Fibroblast of lung (primary cell): ENCODE results near the gene ANTXRL. TPM values are rescaled to one million over a fixed set of nuclear protein-coding genes. Genes with fewer than 3 reads are reported as not detected.
"Not testable (repeated sequence)": the region's sequence is repeated elsewhere in the genome, so short reads cannot be mapped to it uniquely, and the experiment has no call there.

Experiments used
- DNase-seq, 2 donors: peaks; one replicate each; pipeline versions ENCODE4 v3.0.0 to v3.0.0-alpha.2; 2010; ENCODE audit warnings: low read depth in 2 of 2
- H2AFZ ChIP-seq: 2 replicates; pipeline ENCODE4 v1.5.1; 2012; ENCODE audit warnings: low read length, control low read depth, inconsistent platforms
- H3K27ac ChIP-seq: 2 replicates; pipeline ENCODE4 v1.5.1; 2011; ENCODE audit warnings: low read length, control low read depth; ENCODE audit not compliant: insufficient read depth
- H3K27me3 ChIP-seq: 2 replicates; pipeline ENCODE4 v1.5.1; 2011; ENCODE audit warnings: mild to moderate bottlenecking, low read length; ENCODE audit not compliant: control insufficient read depth, insufficient read depth
- H3K36me3 ChIP-seq: 2 replicates; pipeline ENCODE4 v1.5.1; 2011; ENCODE audit warnings: low read length; ENCODE audit not compliant: control insufficient read depth, insufficient read depth
- H3K4me1 ChIP-seq: 2 replicates; pipeline ENCODE4 v1.5.1; 2011; ENCODE audit warnings: low read length; ENCODE audit not compliant: control insufficient read depth, insufficient read depth; ENCODE audit errors: extremely low read depth
- H3K4me2 ChIP-seq: 2 replicates; pipeline ENCODE4 v1.5.1; 2011; ENCODE audit warnings: low read length, control low read depth; ENCODE audit not compliant: insufficient read depth; ENCODE audit errors: extremely low read depth
- H3K4me3 ChIP-seq, 4 experiments: fragments of 200-600 bp in 1 of 4; sonication (generic) in 1 of 4; replicated peaks in 1 of 4; 2 replicates each; pipeline ENCODE4 v1.5.1; 2011 to 2016; ENCODE audit warnings: low read length in 4 of 4, low read depth in 3 of 4, mild to moderate bottlenecking in 3 of 4, control low read depth in 2 of 4, inconsistent platforms in 1 of 4, mixed read lengths in 1 of 4; ENCODE audit not compliant: insufficient read depth in 1 of 4; ENCODE audit errors: control extremely low read depth in 1 of 4
- H3K79me2 ChIP-seq: 2 replicates; pipeline ENCODE4 v1.5.1; 2012; ENCODE audit warnings: mild to moderate bottlenecking, low read length, inconsistent platforms; ENCODE audit not compliant: control insufficient read depth, insufficient read depth
- H3K9ac ChIP-seq: 2 replicates; pipeline ENCODE4 v1.5.1; 2011; ENCODE audit warnings: mild to moderate bottlenecking, low read length, control low read depth; ENCODE audit not compliant: insufficient read depth
- H3K9me3 ChIP-seq: 2 replicates; pipeline ENCODE4 v1.5.1; 2012; ENCODE audit warnings: low read depth, low read length; ENCODE audit not compliant: control insufficient read depth, insufficient read depth
- H4K20me1 ChIP-seq: 2 replicates; pipeline ENCODE4 v1.5.1; 2011; ENCODE audit warnings: low read length; ENCODE audit not compliant: control insufficient read depth, insufficient read depth; ENCODE audit errors: extremely low read depth
- EZH2 ChIP-seq: IDR thresholded peaks from 2 replicates; pipeline ENCODE4 v1.5.1; 2012; ENCODE audit warnings: low read length, control low read depth, mild to moderate bottlenecking; ENCODE audit errors: missing control alignments
- polyA plus RNA-seq, 2 donors: library from polyadenylated mRNA; depleted of rRNA in 1 of 2; stranded (reverse) in 1 of 2; unstranded in 1 of 2; fragments of >200 nt; gene quantifications; 2 replicates each; pipeline ENCODE4 v1.2.1, GENCODE V29; 2011 to 2012; ENCODE audit warnings: missing spikeins in 1 of 2
- total RNA-seq: library from RNA; depleted of rRNA; stranded (reverse); fragments of >200 nt; gene quantifications from 2 replicates; pipeline ENCODE4 v1.2.1, GENCODE V29; 2014
- TF ChIP-seq, protein P1 (sequence below), 2 donors: IDR thresholded peaks in 1 of 2; conservative IDR thresholded peaks in 1 of 2; 1 replicate in 1 of 2; 2 replicates in 1 of 2; pipeline ENCODE4 v1.5.1; 2011 to 2012; ENCODE audit warnings: low read length in 2 of 2, control low read depth in 1 of 2, inconsistent platforms in 1 of 2, low read depth in 1 of 2, mild to moderate bottlenecking in 1 of 2

ANTXRL gene
- total and polyA plus RNA-seq, 2 donors (not counting 1 experiment from before 2014, with no cell fraction given), result not detected

DNA sequence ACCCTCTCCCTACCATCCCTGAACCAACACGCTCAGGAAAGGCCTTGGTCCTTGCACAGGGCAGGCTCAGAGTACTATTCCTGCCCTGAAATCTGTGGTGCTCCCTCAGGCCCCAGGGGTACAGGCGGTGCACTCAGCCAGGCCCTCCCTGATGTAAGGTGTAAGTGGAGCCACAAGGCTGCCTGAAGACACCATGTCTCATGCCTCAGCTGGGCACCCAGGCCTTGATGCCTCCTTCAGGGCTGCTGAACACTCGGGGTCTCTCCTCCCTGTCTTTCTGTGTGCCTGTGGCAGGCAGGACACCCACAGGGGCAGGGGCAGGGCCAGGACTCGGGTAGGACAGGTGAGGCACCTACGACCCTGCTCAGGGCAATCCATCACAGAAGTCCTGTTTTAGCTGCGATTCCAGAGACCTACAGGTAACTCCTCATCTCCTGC, 22.9 kb upstream of the ANTXRL start:
- H3K27me3 ChIP-seq, result no peaks in the 10 kb centered on the region
- H3K4me3 ChIP-seq, result no peak overlapping the region
- TF ChIP-seq, protein P1, sequence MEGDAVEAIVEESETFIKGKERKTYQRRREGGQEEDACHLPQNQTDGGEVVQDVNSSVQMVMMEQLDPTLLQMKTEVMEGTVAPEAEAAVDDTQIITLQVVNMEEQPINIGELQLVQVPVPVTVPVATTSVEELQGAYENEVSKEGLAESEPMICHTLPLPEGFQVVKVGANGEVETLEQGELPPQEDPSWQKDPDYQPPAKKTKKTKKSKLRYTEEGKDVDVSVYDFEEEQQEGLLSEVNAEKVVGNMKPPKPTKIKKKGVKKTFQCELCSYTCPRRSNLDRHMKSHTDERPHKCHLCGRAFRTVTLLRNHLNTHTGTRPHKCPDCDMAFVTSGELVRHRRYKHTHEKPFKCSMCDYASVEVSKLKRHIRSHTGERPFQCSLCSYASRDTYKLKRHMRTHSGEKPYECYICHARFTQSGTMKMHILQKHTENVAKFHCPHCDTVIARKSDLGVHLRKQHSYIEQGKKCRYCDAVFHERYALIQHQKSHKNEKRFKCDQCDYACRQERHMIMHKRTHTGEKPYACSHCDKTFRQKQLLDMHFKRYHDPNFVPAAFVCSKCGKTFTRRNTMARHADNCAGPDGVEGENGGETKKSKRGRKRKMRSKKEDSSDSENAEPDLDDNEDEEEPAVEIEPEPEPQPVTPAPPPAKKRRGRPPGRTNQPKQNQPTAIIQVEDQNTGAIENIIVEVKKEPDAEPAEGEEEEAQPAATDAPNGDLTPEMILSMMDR (conservative IDR thresholded peaks at IDR 0.05 in 1 of 2, IDR thresholded peaks at IDR 0.05 in 1 of 2; ENCODE audit: low read depth in 1 of 2, low read length in 2 of 2), result no peak
- TF ChIP-seq EZH2, result no peak
- H3K4me2 ChIP-seq, result no peak overlapping the region
- no peaks in the 10 kb centered on the region for H3K79me2 ChIP-seq
- no peak overlapping the region for H3K9ac ChIP-seq
- no peak overlapping the region for H2AFZ ChIP-seq
- DNase-seq, result no peak
- H3K4me1 ChIP-seq, result no peaks in the 10 kb centered on the region
- H3K27ac ChIP-seq, result no peak overlapping the region
- no peaks in the 10 kb centered on the region for H3K9me3 ChIP-seq
- H3K36me3 ChIP-seq, result no peaks in the 10 kb centered on the region
- no peaks in the 10 kb centered on the region for H4K20me1 ChIP-seq

DNA sequence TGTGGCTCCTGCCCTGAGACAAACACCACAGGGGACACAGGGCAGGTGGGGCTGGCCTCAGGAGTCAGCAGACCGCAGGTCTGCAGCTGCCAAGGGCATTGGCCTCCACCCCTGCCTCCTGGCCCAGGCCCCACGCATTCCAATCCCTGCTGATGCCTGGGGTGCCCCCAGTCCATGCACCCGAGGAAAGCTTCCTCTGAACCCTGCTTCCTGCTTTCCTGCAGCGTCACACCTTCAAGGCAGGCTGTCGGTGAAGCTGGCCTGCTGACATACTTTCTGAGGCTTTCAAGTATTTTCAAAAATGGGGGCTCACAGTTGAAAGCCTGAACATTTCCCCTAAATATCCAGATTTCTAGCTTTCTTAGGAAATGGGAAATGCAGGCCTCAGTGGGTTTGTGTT, 22.5 kb upstream of the ANTXRL start:
- H4K20me1 ChIP-seq, result no peaks in the 10 kb centered on the region
- no peak overlapping the region for H3K4me2 ChIP-seq
- no peak overlapping the region for H3K27ac ChIP-seq
- TF ChIP-seq EZH2, result no peak
- TF ChIP-seq, protein P1 (conservative IDR thresholded peaks at IDR 0.05 in 1 of 2, IDR thresholded peaks at IDR 0.05 in 1 of 2; ENCODE audit: low read depth in 1 of 2, low read length in 2 of 2), result no peak
- H3K4me1 ChIP-seq, result no peaks in the 10 kb centered on the region
- no peak for DNase-seq
- H2AFZ ChIP-seq, result no peak overlapping the region
- H3K27me3 ChIP-seq, result no peaks in the 10 kb centered on the region
- H3K36me3 ChIP-seq, result no peaks in the 10 kb centered on the region
- no peak overlapping the region for H3K4me3 ChIP-seq
- no peak overlapping the region for H3K9ac ChIP-seq
- no peaks in the 10 kb centered on the region for H3K79me2 ChIP-seq
- H3K9me3 ChIP-seq, result no peaks in the 10 kb centered on the region

DNA sequence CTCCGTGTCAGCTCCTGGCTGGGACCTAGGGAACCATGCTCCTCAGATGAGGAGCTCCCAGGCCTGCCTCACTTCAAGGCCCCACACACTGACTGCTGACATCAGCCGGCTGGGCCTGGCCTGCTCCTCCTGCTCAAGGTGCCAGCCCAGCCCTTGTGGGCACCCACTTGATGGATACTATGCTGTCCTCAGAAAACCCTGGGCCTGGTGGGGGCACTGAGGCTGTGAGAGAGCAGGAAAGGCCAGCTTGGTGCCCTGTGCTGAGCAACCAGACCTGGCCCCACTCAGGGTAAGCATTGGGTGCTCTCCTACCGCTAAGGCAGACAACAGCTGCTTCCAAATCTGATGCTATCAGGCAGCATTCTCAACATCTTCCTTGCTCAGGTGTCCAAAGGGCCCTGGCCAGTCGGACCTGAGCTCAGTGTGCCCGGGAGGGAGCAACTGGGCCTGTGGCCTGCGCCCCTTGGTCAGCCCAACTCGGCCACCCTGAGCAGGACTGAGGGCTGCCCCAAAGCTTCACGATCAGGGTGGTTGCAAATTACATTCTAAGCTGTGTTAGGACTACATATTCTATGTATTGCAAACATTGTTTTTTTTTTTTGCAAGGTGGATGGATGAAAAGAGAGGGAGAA, 21.9 kb upstream of the ANTXRL start:
- no peak for TF ChIP-seq EZH2
- TF ChIP-seq, protein P1 (conservative IDR thresholded peaks at IDR 0.05 in 1 of 2, IDR thresholded peaks at IDR 0.05 in 1 of 2; ENCODE audit: low read depth in 1 of 2, low read length in 2 of 2), result no peak
- Histone ChIP-seq H2AFZ (no peak overlapping the region), H3K9me3 (no peaks in the 10 kb centered on the region), H3K4me2 (no peak overlapping the region), H3K4me3 (no peak overlapping the region), H3K9ac (no peak overlapping the region), H3K79me2 (no peaks in the 10 kb centered on the region), H3K27ac (no peak overlapping the region), H3K27me3 (no peaks in the 10 kb centered on the region), H3K36me3 (no peaks in the 10 kb centered on the region), H4K20me1 (no peaks in the 10 kb centered on the region), H3K4me1 (no peaks in the 10 kb centered on the region)
- DNase-seq, result no peak

DNA sequence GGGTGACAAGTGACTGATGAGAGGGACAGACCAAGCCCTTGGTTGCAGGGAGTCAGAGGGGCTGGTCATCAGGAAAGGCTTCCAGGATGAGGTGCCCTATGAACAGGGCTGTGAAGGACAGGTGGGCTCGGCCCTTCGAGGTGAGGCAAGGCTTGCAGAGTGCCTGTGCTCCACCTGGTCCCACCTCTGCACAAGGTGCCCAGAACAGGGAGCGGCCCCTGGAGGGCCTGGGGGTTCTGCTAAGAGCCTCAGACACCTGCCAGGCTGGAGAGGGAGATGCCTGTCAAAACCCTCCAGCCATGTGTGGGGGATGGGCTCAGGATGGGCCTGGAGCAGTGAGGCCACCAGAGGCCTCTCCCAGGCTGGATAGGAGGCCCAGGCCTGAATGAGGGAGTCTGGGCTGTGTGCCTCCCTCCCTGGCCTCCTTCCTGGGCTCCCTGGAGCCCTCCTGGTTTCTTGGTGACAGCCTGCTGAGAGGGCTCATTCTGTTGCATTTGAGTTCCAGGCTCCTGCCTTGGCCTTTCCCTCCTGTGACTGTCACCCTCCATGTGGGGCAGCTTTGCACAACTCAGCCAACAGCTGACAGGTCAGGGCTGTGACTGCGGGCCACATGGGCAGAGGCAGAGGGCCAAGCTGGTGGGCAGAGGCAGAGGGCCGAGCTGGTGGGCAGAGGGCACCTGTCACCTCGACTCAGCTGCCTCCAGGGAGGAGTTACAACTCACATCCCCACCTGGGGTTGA, 21.1 kb upstream of the ANTXRL start:
- not testable (repeated sequence) for H3K4me2 ChIP-seq, DNase-seq, H3K36me3 ChIP-seq, H3K9me3 ChIP-seq, H3K27me3 ChIP-seq, H3K9ac ChIP-seq, H3K4me1 ChIP-seq, H2AFZ ChIP-seq, H3K4me3 ChIP-seq, H4K20me1 ChIP-seq, H3K79me2 ChIP-seq, H3K27ac ChIP-seq
